RPMI8226 (cell line): ENCODE data around the gene KLHL3.

ENCODE experiments used
- DNase-seq: peaks from one replicate; pipeline ENCODE4 v3.0.0-alpha.2; 2015

The KLHL3 gene

GRCh38 chr5:137570070-137570469, 165.8 kb downstream of the KLHL3 start:
- DNase-seq: no peak
